HepG2 (cell line): ENCODE data around the gene MAP1B. TPM values are rescaled to one million over a fixed set of nuclear protein-coding genes. Genes with fewer than 3 reads are reported as not detected.

Experiments used
- AFF4 ChIP-seq: sonication (generic); formaldehyde crosslinking; IDR thresholded peaks from 2 replicates; pipeline ENCODE4 v1.4.0; 2020; ENCODE audit warnings: missing genetic modification reagents
- KDM1A ChIP-seq: IDR thresholded peaks from 2 replicates; pipeline ENCODE4 v1.6.1; 2016; ENCODE audit warnings: missing compliant biosample characterization
- REXO4 ChIP-seq: sonication (generic); formaldehyde crosslinking; IDR thresholded peaks from 2 replicates; pipeline ENCODE4 v1.8.0; 2022; ENCODE audit warnings: missing genetic modification reagents, mild to moderate bottlenecking, borderline replicate concordance
- RXRA ChIP-seq: sonication (generic); formaldehyde crosslinking; IDR thresholded peaks from 2 replicates; pipeline ENCODE4 v1.5.1; 2020; ENCODE audit warnings: missing genetic modification reagents
- SMARCE1 ChIP-seq: fragments of 450-650 bp; IDR thresholded peaks from 2 replicates; pipeline ENCODE4 v1.6.1; 2017; ENCODE audit warnings: borderline replicate concordance
- SP5 ChIP-seq: IDR thresholded peaks from 2 replicates; pipeline ENCODE4 v1.6.1; 2016; ENCODE audit warnings: low read depth, borderline replicate concordance
- ZFY ChIP-seq: sonication (generic); formaldehyde crosslinking; IDR thresholded peaks from 2 replicates; pipeline ENCODE4 v1.4.0; 2020; ENCODE audit warnings: missing genetic modification reagents
- ZNF460 ChIP-seq: sonication (generic); formaldehyde crosslinking; IDR thresholded peaks from 2 replicates; pipeline ENCODE4 v1.5.1; 2020; ENCODE audit warnings: missing genetic modification reagents, mild to moderate bottlenecking, borderline replicate concordance
- ZNF512B ChIP-seq: sonication (generic); formaldehyde crosslinking; IDR thresholded peaks from 2 replicates; pipeline ENCODE4 v1.5.1; 2020; ENCODE audit warnings: missing genetic modification reagents, mild to moderate bottlenecking, borderline replicate concordance
- ZNF552 ChIP-seq: sonication (generic); formaldehyde crosslinking; IDR thresholded peaks from 2 replicates; pipeline ENCODE4 v1.9.0; 2022; ENCODE audit warnings: missing genetic modification reagents, mild to moderate bottlenecking, borderline replicate concordance
- ZNF784 ChIP-seq: sonication (generic); formaldehyde crosslinking; IDR thresholded peaks from 2 replicates; pipeline ENCODE4 v1.5.1; 2020; ENCODE audit warnings: missing genetic modification reagents, mild to moderate bottlenecking, borderline replicate concordance
- polyA plus RNA-seq, 8 experiments: library from polyadenylated mRNA; depleted of rRNA in 3 of 8; stranded (reverse) in 7 of 8; unstranded in 1 of 8; fragments of >200 nt; fragmentation: Illumina TruSeq in 4 of 8; extraction: Trizol in 4 of 8; gene quantifications; 2 replicates each; pipeline versions ENCODE4 v1.2.1 to v1.2.3, GENCODE V29; 2011 to 2016; ENCODE audit warnings: low read depth in 4 of 8, missing spikeins in 1 of 8, mixed read lengths in 1 of 8; ENCODE audit not compliant: insufficient read depth in 1 of 8
- total RNA-seq, 5 experiments: library from RNA; depleted of rRNA; stranded (reverse); fragments of >200 nt; fragmentation: Illumina TruSeq; extraction: Trizol; gene quantifications; 2 replicates each; pipeline ENCODE4 v1.2.3, GENCODE V29; 2016; ENCODE audit warnings: low read depth in 1 of 5

The MAP1B gene
- total and polyA plus RNA-seq, 2 of the 13 experiments (the other 11 are each of a cell fraction or from before 2014, with no cell fraction given) = 3.3 to 6.2 TPM

GRCh38 chr5:72238712-72239445 is 131.6 kb downstream of the MAP1B start (continued):
- TF ChIP-seq AFF4 (no peak), SP5 (CRISPR knock-in tag) (no peak), ZNF552 (CRISPR knock-in tag) (no peak), ZNF512B (CRISPR knock-in tag) (no peak), ZNF784 (CRISPR knock-in tag) (no peak), ZNF460 (CRISPR knock-in tag) (no peak), RXRA (CRISPR knock-in tag) (no peak), KDM1A (CRISPR knock-in tag) (no peak), REXO4 (CRISPR knock-in tag) (no peak), SMARCE1 (no peak), ZFY (CRISPR knock-in tag) (no peak)
